Measurements from ENCODE around the gene MRPL24. TPM values are rescaled to one million over a fixed set of nuclear protein-coding genes. Genes with fewer than 3 reads are reported as not detected.

The MRPL24 gene
- total RNA-seq, 1 donor from 2014 or later, result 60.3 TPM

- peak overlapping the region; percentile 60 for H3K4me3 ChIP-seq (ENCODE audit: low read depth, low read length)
- peaks cover 5% of the 10 kb centered on the region for H3K36me3 ChIP-seq (ENCODE audit: control insufficient read depth, insufficient read depth, low read length)
- H3K27me3 ChIP-seq (ENCODE audit: control insufficient read depth, insufficient read depth, low read length), result no peaks in the 10 kb centered on the region
- FAIRE-seq (no peak), DNase-seq (ENCODE audit: low read depth) (no peak)
- peak; percentile 85 for TF ChIP-seq CTCF (IDR thresholded peaks at IDR 0.05; ENCODE audit: insufficient read depth, low read length, severe bottlenecking)
Measured at GRCh38 chr1:156705918-156706656, 34.8 kb downstream of the MRPL24 start.

GRCh38 chr1:156705321-156705917, 35.5 kb downstream of the MRPL24 start, which contains the start of gene CRABP2:
Gene CRABP2 (minus strand): TSS chr1:156705583. CDS start chr1:156705446, 137 bp downstream.
- Histone ChIP-seq H3K27me3 (ENCODE audit: control insufficient read depth, insufficient read depth, low read length) (no peaks in the 10 kb centered on the region), H3K36me3 (ENCODE audit: control insufficient read depth, insufficient read depth, low read length) (peaks cover 11% of the 10 kb centered on the region), H3K4me3 (ENCODE audit: low read depth, low read length) (peak within 1 kb of the TSS; percentile 60)
- DNase-seq (ENCODE audit: low read depth), result no peak
- no peak for FAIRE-seq
- TF ChIP-seq CTCF (IDR thresholded peaks at IDR 0.05; ENCODE audit: insufficient read depth, low read length, severe bottlenecking), result no peak

- no peak for FAIRE-seq
Measured at GRCh38 chr1:156704930-156705320, 36.0 kb downstream of the MRPL24 start.

GRCh38 chr1:156704166-156704711, 36.6 kb downstream of the MRPL24 start:
- DNase-seq (ENCODE audit: low read depth) (no peak), FAIRE-seq (no peak)
- H3K27me3 ChIP-seq (ENCODE audit: control insufficient read depth, insufficient read depth, low read length), result no peaks in the 10 kb centered on the region
- peaks cover 17% of the 10 kb centered on the region for H3K36me3 ChIP-seq (ENCODE audit: control insufficient read depth, insufficient read depth, low read length)
- peak overlapping the region; percentile 60 for H3K4me3 ChIP-seq (ENCODE audit: low read depth, low read length)
- no peak for TF ChIP-seq CTCF (IDR thresholded peaks at IDR 0.05; ENCODE audit: insufficient read depth, low read length, severe bottlenecking)

More at GRCh38 chr1:156704930-156705320, 36.0 kb downstream of the MRPL24 start:
- H3K36me3 ChIP-seq (ENCODE audit: control insufficient read depth, insufficient read depth, low read length), result peaks cover 15% of the 10 kb centered on the region
- no peak for TF ChIP-seq CTCF (IDR thresholded peaks at IDR 0.05; ENCODE audit: insufficient read depth, low read length, severe bottlenecking)
- H3K4me3 ChIP-seq (ENCODE audit: low read depth, low read length), result peak overlapping the region; percentile 60
- no peaks in the 10 kb centered on the region for H3K27me3 ChIP-seq (ENCODE audit: control insufficient read depth, insufficient read depth, low read length)
- peak; percentile 73 for DNase-seq (ENCODE audit: low read depth)

- DNase-seq (ENCODE audit: low read depth) (no peak), FAIRE-seq (no peak)
- TF ChIP-seq CTCF (IDR thresholded peaks at IDR 0.05; ENCODE audit: insufficient read depth, low read length, severe bottlenecking), result no peak
- Histone ChIP-seq H3K36me3 (ENCODE audit: control insufficient read depth, insufficient read depth, low read length) (peaks cover 21% of the 10 kb centered on the region), H3K4me3 (ENCODE audit: low read depth, low read length) (peak overlapping the region; percentile 60), H3K27me3 (ENCODE audit: control insufficient read depth, insufficient read depth, low read length) (no peaks in the 10 kb centered on the region)
Measured at GRCh38 chr1:156703741-156704140, 37.1 kb downstream of the MRPL24 start.

All from bronchial epithelial cell (primary cell).